Occipital lobe (tissue), 2 donors: ENCODE measurements around the gene MIA. TPM values are rescaled to one million over a fixed set of nuclear protein-coding genes. Genes with fewer than 3 reads are reported as not detected.
"Not testable (repeated sequence)": the region's sequence is repeated elsewhere in the genome, so short reads cannot be mapped to it uniquely, and the experiment has no call there.

Experiments
- DNase-seq: peaks from one replicate; lab custom pipeline; 2025; lab: John Stamatoyannopoulos, UW
- total RNA-seq: library from RNA; depleted of rRNA; stranded (reverse); fragments of >200 nt; gene quantifications from one replicate; pipeline ENCODE4 v1.2.3, GENCODE V29; 2014

MIA gene
- total RNA-seq, 1 donor from 2014 or later = not detected

DNA sequence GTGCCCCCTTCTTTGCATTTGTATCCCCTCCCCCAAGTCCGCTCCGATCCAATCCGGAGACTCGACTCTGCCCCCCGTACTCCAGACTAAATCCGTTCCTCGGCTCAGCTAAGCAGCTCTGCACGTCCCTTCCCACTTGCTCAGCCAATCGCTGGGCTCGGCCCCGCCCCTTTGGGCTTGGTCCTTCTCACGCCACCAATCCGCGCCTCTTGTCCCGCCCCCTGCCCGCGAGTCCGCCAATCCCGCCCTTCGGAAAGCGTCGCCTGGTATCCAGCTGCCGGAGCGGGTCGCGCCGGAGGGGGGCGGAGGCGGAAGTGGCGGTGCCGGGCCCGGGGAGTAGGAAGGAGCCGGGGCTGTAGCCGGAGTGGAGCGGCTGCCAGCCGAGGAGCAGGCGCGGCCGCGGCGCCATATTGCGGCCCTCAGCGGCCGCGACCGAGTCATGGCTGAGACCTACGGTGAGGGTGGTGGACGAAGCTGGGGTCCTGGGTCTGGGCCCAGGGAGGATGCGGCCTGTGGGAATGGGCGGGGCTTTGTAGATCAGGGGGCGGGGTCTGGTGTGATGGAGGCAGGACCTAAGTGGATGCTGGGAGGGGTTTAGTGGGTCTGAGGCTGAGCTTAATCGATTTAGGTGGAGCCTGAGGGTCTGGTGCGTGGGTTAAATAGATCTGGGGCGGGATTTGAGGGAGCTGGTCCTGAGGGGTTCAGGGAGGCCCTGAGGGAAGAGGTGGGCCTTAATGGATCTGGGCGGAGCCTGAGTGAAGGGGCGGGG lies 2.8 kb downstream of the MIA start, which contains the start of gene RAB4B:
Gene RAB4B, plus strand, starts transcription at position 311 of the 769 bp plus-strand sequence. Its CDS starts 129 bp downstream, at position 440.
- DNase-seq = peak; percentile 99

GRCh38 chr19:40778706-40779284 lies 3.5 kb downstream of the MIA start:
- no peak for DNase-seq

- DNase-seq = no peak
These were observed 5.3 kb downstream of the MIA start for GRCh38 chr19:40780582-40780981.

DNA sequence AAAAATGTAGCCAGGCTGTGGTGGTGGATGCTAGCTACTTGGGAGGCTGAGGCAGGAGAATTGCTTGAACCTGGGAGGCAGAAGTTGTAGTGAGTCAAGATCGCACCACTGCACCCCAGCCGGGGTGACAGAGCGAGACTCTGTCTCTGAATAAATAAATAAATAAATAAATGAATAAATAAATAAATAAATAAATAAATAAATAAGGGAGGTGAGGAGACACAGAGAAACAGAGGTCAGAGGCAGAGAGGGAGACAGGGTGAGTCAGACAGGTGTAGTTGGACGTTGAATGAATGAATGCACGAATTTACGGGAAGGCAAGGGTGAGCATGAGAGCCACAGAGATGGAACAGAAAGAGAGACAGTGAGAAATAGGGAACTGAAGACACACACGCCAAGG lies 5.8 kb downstream of the MIA start:
- DNase-seq = no peak

DNA sequence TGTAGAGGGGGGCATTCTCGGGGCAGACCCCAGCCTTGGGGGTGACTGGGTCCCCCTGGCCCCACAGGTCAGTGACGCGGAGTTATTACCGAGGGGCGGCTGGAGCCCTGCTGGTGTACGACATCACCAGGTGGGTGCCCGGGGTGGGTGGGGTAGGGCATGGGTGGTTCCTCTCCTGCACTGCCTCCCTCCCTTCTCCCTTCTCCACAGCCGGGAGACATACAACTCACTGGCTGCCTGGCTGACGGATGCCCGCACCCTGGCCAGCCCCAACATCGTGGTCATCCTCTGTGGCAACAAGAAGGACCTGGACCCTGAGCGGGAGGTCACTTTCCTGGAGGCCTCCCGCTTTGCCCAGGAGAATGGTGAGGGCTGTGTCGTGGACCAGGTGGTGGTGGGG lies 8.4 kb downstream of the MIA start:
- no peak for DNase-seq

GRCh38 chr19:40784146-40784545 lies 8.8 kb downstream of the MIA start:
- DNase-seq = not testable (repeated sequence)

GRCh38 chr19:40785526-40785925 lies 10.2 kb downstream of the MIA start:
- DNase-seq = no peak

DNA sequence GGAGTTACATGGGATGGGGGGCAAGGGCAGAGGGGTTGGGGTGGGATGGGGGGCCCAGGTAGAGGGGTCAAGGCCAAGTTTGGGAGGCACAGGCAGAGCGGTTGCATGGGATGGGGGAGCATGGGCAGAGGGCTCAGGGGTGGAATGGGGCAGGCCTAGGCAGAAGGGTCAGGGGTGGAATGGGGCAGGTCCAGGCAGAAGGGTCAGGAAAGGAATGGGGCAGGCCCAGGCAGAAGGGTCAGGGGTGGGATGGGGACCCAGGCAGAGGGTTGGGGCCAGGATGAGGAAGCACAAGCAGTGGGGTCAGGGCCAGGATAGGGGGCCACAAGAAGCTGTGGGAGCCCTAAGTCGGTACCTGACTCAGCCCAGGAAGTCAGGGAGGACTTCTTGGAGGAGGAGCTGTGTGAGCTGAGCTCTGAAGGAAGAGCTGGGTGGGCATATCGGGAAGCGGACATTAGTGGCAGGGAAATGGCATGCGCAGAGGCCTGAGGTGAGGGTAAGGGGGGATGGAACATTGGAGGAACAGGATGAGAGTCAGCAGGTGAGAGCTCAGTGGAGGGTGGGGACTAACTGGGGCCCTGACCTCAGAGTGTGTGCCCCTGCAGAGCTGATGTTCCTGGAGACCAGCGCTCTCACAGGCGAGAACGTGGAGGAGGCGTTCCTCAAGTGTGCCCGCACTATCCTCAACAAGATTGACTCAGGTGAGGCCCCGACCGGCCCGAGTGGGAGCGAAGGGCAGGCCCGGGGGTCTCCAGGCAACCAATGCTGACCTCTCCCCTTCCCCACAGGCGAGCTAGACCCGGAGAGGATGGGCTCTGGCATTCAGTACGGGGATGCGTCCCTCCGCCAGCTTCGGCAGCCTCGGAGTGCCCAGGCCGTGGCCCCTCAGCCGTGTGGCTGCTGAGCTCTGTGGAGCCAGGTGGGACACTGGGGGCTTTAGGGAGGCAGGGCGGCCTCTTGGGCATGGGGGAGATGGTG lies 11.0 kb downstream of the MIA start:
- no peak for DNase-seq

DNA sequence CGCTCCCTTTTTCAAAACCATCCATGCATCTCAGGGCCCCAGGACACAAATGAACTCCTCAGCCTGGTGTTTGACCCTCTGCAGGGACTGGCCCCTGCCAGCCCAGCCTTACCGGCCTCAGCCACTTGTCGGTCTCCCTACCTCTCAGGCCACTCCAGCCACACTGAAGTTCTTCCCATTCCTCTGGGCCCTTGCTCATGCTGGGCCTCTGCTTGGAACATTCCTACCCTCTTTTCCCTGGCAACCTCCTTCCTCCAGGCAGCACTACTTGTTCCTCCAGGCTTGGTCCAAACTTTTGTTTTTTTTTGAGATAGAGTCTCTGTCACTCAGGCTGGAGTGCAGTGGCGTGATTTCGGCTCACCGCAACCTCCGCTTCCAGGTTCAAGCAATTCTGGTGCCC lies 16.0 kb downstream of the MIA start:
- DNase-seq = no peak

- DNase-seq = no peak
These were observed 16.7 kb downstream of the MIA start for GRCh38 chr19:40791996-40792395.

DNA sequence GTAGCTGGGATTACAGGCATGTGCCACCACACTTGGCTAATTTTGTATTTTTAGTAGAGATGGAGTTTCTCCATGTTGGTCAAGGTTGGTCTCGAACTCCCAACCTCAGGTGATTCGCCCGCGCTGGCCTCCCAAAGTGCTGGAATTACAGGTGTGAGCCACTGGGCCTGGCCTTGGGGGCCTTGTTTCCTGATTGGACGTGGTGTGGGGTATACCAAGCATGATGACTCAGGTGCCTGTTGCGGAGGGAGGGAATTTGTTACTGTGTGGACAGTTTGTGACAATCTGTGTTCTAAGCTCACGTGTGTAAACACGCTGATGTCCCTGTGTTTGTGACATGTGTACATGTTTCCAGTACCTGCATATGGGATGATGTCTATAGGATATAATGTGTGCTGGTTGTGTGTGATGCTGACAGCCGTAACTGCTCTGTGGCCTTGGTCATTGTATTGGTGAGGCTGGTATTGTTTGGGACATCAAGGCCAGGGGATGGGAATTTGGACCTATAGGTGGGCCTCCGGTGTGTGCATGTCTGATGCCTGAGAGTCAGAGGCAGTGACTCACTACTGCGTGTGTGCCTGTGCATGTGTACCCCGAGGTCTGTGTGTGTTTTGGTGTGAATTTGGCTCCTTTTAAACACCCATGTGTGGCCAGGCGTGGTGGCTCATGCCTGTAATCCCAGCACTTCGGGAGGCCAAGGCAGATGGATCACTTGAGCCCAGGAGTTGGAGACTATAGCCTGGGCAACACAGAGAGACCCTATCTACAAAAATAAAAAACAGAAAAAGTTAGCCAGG lies 22.0 kb downstream of the MIA start:
- no peak for DNase-seq

- DNase-seq = no peak
These were observed 22.8 kb downstream of the MIA start for GRCh38 chr19:40797963-40798682.

GRCh38 chr19:40798683-40799557 lies 23.6 kb downstream of the MIA start, which contains the start of gene EGLN2:
Gene EGLN2 (plus strand): TSS chr19:40799191. CDS start chr19:40800573, 1,382 bp downstream.
- peak; percentile 100 for DNase-seq

- no peak for DNase-seq
These were observed 24.4 kb downstream of the MIA start for GRCh38 chr19:40799558-40800338.

- DNase-seq = no peak
These were observed 25.1 kb downstream of the MIA start for GRCh38 chr19:40800339-40800996.

- no peak for DNase-seq
These were observed 25.7 kb downstream of the MIA start for GRCh38 chr19:40800997-40801377.

DNA sequence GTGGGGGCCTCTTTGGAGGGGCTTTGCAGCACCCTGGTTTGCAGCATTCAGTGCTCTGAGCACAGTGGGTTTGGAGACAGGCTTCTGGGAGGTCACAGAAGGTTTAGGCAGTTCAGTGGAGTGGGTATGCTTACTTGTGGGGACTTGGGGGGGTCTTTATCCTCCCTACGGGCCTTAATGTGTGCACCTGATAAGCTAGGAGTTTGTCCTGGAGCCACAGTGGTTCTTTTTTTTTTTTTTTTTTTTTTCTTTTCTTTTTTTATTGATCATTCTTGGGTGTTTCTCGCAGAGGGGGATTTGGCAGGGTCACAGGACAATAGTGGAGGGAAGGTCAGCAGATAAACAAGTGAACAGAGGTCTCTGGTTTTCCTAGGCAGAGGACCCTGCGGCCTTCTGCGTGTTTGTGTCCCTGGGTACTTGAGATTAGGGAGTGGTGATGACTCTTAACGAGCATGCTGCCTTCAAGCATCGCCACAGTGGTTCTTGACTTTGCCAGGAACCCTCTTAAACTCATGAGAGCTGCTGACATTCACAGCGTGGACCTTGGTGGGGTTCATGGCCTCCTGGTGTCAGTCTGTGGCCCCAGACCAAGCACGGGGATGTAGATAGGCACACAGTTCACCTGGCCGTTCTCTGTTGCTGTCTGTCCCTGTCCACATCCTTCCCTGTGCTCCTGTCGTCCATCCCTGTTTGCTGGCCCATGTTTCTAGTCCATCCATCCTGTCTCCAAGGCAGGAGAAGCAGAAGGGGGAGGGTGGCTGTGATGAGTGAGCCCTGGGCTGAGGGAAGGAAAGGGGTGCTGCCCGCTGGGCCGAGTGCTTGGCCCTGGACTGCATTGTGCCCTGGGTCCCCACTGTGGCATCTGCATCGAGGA lies 26.3 kb downstream of the MIA start:
- DNase-seq = no peak
